HepG2 (cell line): ENCODE measurements around the gene TNPO3. TPM values are rescaled to one million over a fixed set of nuclear protein-coding genes. Genes with fewer than 3 reads are reported as not detected.
A peak's percentile ranks its signal among the peaks of the same experiment; 100 is the strongest.

Source experiments
- ATRX ChIP-seq: sonication (generic); formaldehyde crosslinking; IDR thresholded peaks from 2 replicates; pipeline ENCODE4 v1.4.0; 2020; ENCODE audit warnings: missing genetic modification reagents, borderline replicate concordance
- KAT8 ChIP-seq: IDR thresholded peaks from 2 replicates; pipeline ENCODE4 v1.6.1; 2016; ENCODE audit warnings: missing genetic modification reagents, missing compliant biosample characterization
- MEF2D ChIP-seq: sonication (generic); formaldehyde crosslinking; IDR thresholded peaks from 2 replicates; pipeline ENCODE4 v1.5.1; 2020; ENCODE audit warnings: mild to moderate bottlenecking, missing genetic modification reagents
- MIER3 ChIP-seq: IDR thresholded peaks from 2 replicates; pipeline ENCODE4 v1.6.1; 2016; ENCODE audit warnings: missing compliant biosample characterization, borderline replicate concordance
- NFYC ChIP-seq: IDR thresholded peaks from 2 replicates; pipeline ENCODE4 v1.6.1; 2016; ENCODE audit warnings: missing genetic modification reagents, missing compliant biosample characterization
- PHF21A ChIP-seq: sonication (generic); formaldehyde crosslinking; IDR thresholded peaks from 2 replicates; pipeline ENCODE4 v1.5.0; 2020; ENCODE audit warnings: mild to moderate bottlenecking, missing genetic modification reagents
- RAD21 ChIP-seq: fragments of 450-650 bp; formaldehyde crosslinking; IDR thresholded peaks from 2 replicates; pipeline ENCODE4 v1.5.0; 2020; ENCODE audit warnings: mild to moderate bottlenecking
- SIX4 ChIP-seq: sonication (generic); formaldehyde crosslinking; IDR thresholded peaks from 2 replicates; pipeline ENCODE4 v1.4.0; 2020; ENCODE audit warnings: missing genetic modification reagents
- SOX6 ChIP-seq, 2 experiments: fragments of 450-650 bp in 1 of 2; sonication (generic) in 1 of 2; formaldehyde crosslinking in 1 of 2; IDR thresholded peaks; 2 replicates each; pipeline versions ENCODE4 v1.4.0 to v1.6.1; 2017 to 2020; ENCODE audit warnings: antibody characterized with exemption in 1 of 2, mild to moderate bottlenecking in 1 of 2, missing genetic modification reagents in 1 of 2
- SRSF1 ChIP-seq: fragments of 200-400 bp; formaldehyde crosslinking; optimal IDR thresholded peaks from 2 replicates; pipeline ENCODE3; 2017; ENCODE audit warnings: mild to moderate bottlenecking, low read depth, low read length, moderate library complexity
- ZBTB21 ChIP-seq: sonication (generic); formaldehyde crosslinking; IDR thresholded peaks from 2 replicates; pipeline ENCODE4 v1.4.0; 2020; ENCODE audit warnings: missing genetic modification reagents
- ZNF12 ChIP-seq: sonication (generic); formaldehyde crosslinking; IDR thresholded peaks from 2 replicates; pipeline ENCODE4 v1.5.0; 2020; ENCODE audit warnings: missing genetic modification reagents
- ZNF530 ChIP-seq: sonication (generic); formaldehyde crosslinking; IDR thresholded peaks from 2 replicates; pipeline ENCODE4 v1.5.0; 2020; ENCODE audit warnings: low read depth, mild to moderate bottlenecking, missing genetic modification reagents
- ZNF563 ChIP-seq: sonication (generic); formaldehyde crosslinking; IDR thresholded peaks from 2 replicates; pipeline ENCODE4 v1.8.0; 2022; ENCODE audit warnings: mild to moderate bottlenecking, moderate library complexity, missing genetic modification reagents
- ZNF616 ChIP-seq: sonication (generic); formaldehyde crosslinking; IDR thresholded peaks from 2 replicates; pipeline ENCODE4 v1.5.0; 2020; ENCODE audit warnings: low read depth, mild to moderate bottlenecking, missing genetic modification reagents
- ZNF761 ChIP-seq: sonication (generic); formaldehyde crosslinking; conservative IDR thresholded peaks from 2 replicates; pipeline ENCODE4 v1.4.0; 2020; ENCODE audit warnings: mild to moderate bottlenecking, missing genetic modification reagents
- ZNF782 ChIP-seq: sonication (generic); formaldehyde crosslinking; IDR thresholded peaks from 2 replicates; pipeline ENCODE4 v1.4.0; 2020; ENCODE audit warnings: missing genetic modification reagents, mild to moderate bottlenecking, borderline replicate concordance
- polyA plus RNA-seq, 8 experiments: library from polyadenylated mRNA; depleted of rRNA in 3 of 8; stranded (reverse) in 7 of 8; unstranded in 1 of 8; fragments of >200 nt; fragmentation: Illumina TruSeq in 4 of 8; extraction: Trizol in 4 of 8; gene quantifications; 2 replicates each; pipeline versions ENCODE4 v1.2.1 to v1.2.3, GENCODE V29; 2011 to 2016; ENCODE audit warnings: low read depth in 4 of 8, missing spikeins in 1 of 8, mixed read lengths in 1 of 8; ENCODE audit not compliant: insufficient read depth in 1 of 8
- total RNA-seq, 5 experiments: library from RNA; depleted of rRNA; stranded (reverse); fragments of >200 nt; fragmentation: Illumina TruSeq; extraction: Trizol; gene quantifications; 2 replicates each; pipeline ENCODE4 v1.2.3, GENCODE V29; 2016; ENCODE audit warnings: low read depth in 1 of 5
- TF ChIP-seq, protein P1 (sequence below): sonication (generic); formaldehyde crosslinking; IDR thresholded peaks from 2 replicates; pipeline ENCODE4 v1.9.0; 2022; ENCODE audit warnings: low read depth, missing genetic modification reagents
- TF ChIP-seq, protein P2 (sequence below): sonication (generic); formaldehyde crosslinking; conservative IDR thresholded peaks from 2 replicates; pipeline ENCODE4 v1.8.0; 2022; ENCODE audit warnings: low read depth, missing genetic modification reagents
- TF ChIP-seq, protein P3 (sequence below): sonication (generic); formaldehyde crosslinking; IDR thresholded peaks from 2 replicates; pipeline ENCODE4 v1.4.0; 2020; ENCODE audit warnings: missing genetic modification reagents, borderline replicate concordance
- TF ChIP-seq, protein P4 (sequence below): sonication (generic); formaldehyde crosslinking; IDR thresholded peaks from 2 replicates; pipeline ENCODE4 v1.5.1; 2020; ENCODE audit warnings: mild to moderate bottlenecking, missing genetic modification reagents

Gene TNPO3
- total and polyA plus RNA-seq, 2 of the 13 experiments (the other 11 are each of a cell fraction or from before 2014, with no cell fraction given): 23.8 to 44.6 TPM

DNA sequence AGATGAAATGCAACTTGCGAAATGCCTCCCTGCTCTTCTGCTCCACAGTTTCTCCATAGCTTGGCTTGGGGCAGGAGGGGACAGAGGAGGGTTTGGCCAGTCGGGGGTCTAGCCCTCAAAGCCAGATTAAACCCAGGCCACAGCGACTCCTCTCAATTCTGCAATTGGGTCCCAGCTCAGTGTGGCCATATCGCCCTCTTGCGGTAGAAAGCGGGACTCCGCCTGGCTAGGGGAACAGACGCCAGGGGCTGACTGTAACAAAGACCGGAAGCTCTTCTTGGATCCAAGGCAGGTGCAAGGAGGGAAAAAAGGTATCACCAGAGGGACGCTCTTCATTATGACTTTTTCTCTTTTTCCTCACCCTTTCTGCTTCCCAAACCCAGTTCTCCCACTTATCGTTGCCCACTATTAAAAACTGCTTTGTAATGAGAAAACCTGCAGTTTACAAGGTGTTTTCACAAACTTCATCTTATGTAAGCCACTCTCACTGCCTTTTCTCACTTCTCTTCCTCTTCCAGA is 36.6 kb upstream of the TNPO3 start (continued):
- no peak for TF ChIP-seq NFYC (CRISPR knock-in tag)
- peak; percentile 34; the same call in 1 of the 2 replicates for TF ChIP-seq MIER3 (CRISPR knock-in tag)
- TF ChIP-seq, protein P1, sequence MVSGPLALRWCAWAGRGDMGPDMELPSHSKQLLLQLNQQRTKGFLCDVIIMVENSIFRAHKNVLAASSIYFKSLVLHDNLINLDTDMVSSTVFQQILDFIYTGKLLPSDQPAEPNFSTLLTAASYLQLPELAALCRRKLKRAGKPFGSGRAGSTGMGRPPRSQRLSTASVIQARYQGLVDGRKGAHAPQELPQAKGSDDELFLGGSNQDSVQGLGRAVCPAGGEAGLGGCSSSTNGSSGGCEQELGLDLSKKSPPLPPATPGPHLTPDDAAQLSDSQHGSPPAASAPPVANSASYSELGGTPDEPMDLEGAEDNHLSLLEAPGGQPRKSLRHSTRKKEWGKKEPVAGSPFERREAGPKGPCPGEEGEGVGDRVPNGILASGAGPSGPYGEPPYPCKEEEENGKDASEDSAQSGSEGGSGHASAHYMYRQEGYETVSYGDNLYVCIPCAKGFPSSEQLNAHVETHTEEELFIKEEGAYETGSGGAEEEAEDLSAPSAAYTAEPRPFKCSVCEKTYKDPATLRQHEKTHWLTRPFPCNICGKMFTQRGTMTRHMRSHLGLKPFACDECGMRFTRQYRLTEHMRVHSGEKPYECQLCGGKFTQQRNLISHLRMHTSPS (CRISPR knock-in tag): no peak
- TF ChIP-seq SIX4 (CRISPR knock-in tag): no peak
- TF ChIP-seq SOX6 (IDR thresholded peaks at IDR 0.05): no peak
- TF ChIP-seq SOX6 (CRISPR knock-in tag; IDR thresholded peaks at IDR 0.05): peak; percentile 49
- TF ChIP-seq, protein P2, sequence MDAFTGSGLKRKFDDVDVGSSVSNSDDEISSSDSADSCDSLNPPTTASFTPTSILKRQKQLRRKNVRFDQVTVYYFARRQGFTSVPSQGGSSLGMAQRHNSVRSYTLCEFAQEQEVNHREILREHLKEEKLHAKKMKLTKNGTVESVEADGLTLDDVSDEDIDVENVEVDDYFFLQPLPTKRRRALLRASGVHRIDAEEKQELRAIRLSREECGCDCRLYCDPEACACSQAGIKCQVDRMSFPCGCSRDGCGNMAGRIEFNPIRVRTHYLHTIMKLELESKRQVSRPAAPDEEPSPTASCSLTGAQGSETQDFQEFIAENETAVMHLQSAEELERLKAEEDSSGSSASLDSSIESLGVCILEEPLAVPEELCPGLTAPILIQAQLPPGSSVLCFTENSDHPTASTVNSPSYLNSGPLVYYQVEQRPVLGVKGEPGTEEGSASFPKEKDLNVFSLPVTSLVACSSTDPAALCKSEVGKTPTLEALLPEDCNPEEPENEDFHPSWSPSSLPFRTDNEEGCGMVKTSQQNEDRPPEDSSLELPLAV (CRISPR knock-in tag): no peak
- peak; percentile 92 for TF ChIP-seq RAD21 (CRISPR knock-in tag)
- TF ChIP-seq PHF21A (CRISPR knock-in tag): no peak
- TF ChIP-seq ZNF761 (CRISPR knock-in tag): no peak
- no peak for TF ChIP-seq ZNF12 (CRISPR knock-in tag)
- TF ChIP-seq ZNF782 (CRISPR knock-in tag): no peak
- no peak for TF ChIP-seq ZNF563 (CRISPR knock-in tag)
- TF ChIP-seq ZNF616: no peak
- peak; percentile 60 for TF ChIP-seq KAT8
- no peak for TF ChIP-seq ATRX (CRISPR knock-in tag)
- TF ChIP-seq ZBTB21 (CRISPR knock-in tag): no peak
- peak; percentile 56; the same call in 1 of the 2 replicates for TF ChIP-seq MEF2D (CRISPR knock-in tag)
- TF ChIP-seq, protein P3, sequence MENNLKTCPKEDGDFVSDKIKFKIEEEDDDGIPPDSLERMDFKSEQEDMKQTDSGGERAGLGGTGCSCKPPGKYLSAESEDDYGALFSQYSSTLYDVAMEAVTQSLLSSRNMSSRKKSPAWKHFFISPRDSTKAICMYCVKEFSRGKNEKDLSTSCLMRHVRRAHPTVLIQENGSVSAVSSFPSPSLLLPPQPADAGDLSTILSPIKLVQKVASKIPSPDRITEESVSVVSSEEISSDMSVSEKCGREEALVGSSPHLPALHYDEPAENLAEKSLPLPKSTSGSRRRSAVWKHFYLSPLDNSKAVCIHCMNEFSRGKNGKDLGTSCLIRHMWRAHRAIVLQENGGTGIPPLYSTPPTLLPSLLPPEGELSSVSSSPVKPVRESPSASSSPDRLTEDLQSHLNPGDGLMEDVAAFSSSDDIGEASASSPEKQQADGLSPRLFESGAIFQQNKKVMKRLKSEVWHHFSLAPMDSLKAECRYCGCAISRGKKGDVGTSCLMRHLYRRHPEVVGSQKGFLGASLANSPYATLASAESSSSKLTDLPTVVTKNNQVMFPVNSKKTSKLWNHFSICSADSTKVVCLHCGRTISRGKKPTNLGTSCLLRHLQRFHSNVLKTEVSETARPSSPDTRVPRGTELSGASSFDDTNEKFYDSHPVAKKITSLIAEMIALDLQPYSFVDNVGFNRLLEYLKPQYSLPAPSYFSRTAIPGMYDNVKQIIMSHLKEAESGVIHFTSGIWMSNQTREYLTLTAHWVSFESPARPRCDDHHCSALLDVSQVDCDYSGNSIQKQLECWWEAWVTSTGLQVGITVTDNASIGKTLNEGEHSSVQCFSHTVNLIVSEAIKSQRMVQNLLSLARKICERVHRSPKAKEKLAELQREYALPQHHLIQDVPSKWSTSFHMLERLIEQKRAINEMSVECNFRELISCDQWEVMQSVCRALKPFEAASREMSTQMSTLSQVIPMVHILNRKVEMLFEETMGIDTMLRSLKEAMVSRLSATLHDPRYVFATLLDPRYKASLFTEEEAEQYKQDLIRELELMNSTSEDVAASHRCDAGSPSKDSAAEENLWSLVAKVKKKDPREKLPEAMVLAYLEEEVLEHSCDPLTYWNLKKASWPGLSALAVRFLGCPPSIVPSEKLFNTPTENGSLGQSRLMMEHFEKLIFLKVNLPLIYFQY: no peak
- no peak for TF ChIP-seq SRSF1
- no peak for TF ChIP-seq ZNF530
- TF ChIP-seq, protein P4, sequence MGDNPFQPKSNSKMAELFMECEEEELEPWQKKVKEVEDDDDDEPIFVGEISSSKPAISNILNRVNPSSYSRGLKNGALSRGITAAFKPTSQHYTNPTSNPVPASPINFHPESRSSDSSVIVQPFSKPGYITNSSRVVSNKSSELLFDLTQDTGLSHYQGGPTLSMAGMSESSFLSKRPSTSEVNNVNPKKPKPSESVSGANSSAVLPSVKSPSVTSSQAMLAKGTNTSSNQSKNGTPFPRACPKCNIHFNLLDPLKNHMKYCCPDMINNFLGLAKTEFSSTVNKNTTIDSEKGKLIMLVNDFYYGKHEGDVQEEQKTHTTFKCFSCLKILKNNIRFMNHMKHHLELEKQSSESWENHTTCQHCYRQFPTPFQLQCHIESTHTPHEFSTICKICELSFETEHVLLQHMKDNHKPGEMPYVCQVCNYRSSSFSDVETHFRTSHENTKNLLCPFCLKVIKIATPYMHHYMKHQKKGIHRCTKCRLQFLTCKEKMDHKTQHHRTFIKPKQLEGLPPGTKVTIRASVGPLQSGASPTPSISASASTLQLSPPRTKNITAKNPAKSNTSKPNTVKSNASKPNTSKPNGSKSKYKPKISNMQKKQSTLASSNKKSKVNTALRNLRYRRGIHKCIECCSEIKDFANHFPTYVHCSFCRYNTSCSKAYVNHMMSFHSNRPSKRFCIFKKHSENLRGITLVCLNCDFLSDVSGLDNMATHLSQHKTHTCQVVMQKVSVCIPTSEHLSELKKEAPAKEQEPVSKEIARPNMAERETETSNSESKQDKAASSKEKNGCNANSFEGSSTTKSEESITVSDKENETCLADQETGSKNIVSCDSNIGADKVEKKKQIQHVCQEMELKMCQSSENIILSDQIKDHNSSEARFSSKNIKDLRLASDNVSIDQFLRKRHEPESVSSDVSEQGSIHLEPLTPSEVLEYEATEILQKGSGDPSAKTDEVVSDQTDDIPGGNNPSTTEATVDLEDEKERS (CRISPR knock-in tag): no peak
